Panc1 (cell line): ENCODE results near the gene RIMBP2. TPM values are rescaled to one million over a fixed set of nuclear protein-coding genes. Genes with fewer than 3 reads are reported as not detected.
"Not testable (repeated sequence)": the region's sequence is repeated elsewhere in the genome, so short reads cannot be mapped to it uniquely, and the experiment has no call there.

Source experiments
- ATAC-seq: fragments of 200-7000 bp; cut with Tn5 transposase; 2 replicates; pipeline ENCODE4 v1.9.1; 2020; ENCODE audit warnings: mild to moderate bottlenecking, moderate library complexity
- BruUV-seq: library from RNA; stranded (reverse); fragments of 400-500 nt; replicated peaks from 2 replicates; lab custom pipeline; 2021; lab: Mats Ljungman, UMichigan
- CTCF ChIA-PET: fragments of 300-600 bp; sonication (Branson Sonifier 250); formaldehyde crosslinking; loops from one replicate; lab custom pipeline; 2022; ENCODE audit warnings: antibody characterized with exemption; lab: Charles Lee
- POLR2A ChIA-PET: fragments of 300-600 bp; sonication (Branson Sonifier 250); formaldehyde crosslinking; loops from one replicate; lab custom pipeline; 2022; ENCODE audit warnings: antibody characterized with exemption; lab: Charles Lee
- DNase-seq: peaks from one replicate; pipeline ENCODE4 v3.0.0-alpha.2; 2010; ENCODE audit warnings: low read depth, low spot score
- H3K27ac ChIP-seq: 2 replicates; pipeline ENCODE4 v1.5.1; 2011; ENCODE audit warnings: mild to moderate bottlenecking, low read length, inconsistent platforms
- H3K27me3 ChIP-seq: fragments of 200-500 bp; sonication (Bioruptor generic); 2 replicates; pipeline ENCODE4 v1.6.0; 2014; ENCODE audit warnings: low read length, inconsistent platforms; ENCODE audit not compliant: control insufficient read depth, insufficient read depth
- H3K36me3 ChIP-seq: fragments of 200-500 bp; sonication (Bioruptor generic); 2 replicates; pipeline ENCODE4 v1.5.1; 2014; ENCODE audit warnings: inconsistent platforms, mild to moderate bottlenecking, low read length, moderate library complexity; ENCODE audit not compliant: control insufficient read depth, insufficient read depth
- H3K4me1 ChIP-seq: 2 replicates; pipeline ENCODE4 v1.5.1; 2011; ENCODE audit warnings: inconsistent platforms, mild to moderate bottlenecking, low read length, moderate library complexity; ENCODE audit not compliant: control insufficient read depth, insufficient read depth
- H3K4me3 ChIP-seq, 2 experiments: 2 replicates each; pipeline ENCODE4 v1.5.1; 2011 to 2012; ENCODE audit warnings: low read depth in 2 of 2, low read length in 2 of 2, mild to moderate bottlenecking in 2 of 2, inconsistent platforms in 1 of 2, moderate library complexity in 1 of 2
- H3K9me3 ChIP-seq: fragments of 200-500 bp; sonication (Bioruptor generic); 2 replicates; pipeline ENCODE4 v1.5.1; 2014; ENCODE audit warnings: low read depth, mild to moderate bottlenecking, inconsistent platforms, low read length, moderate library complexity; ENCODE audit not compliant: control insufficient read depth, insufficient read depth
- CTCF ChIP-seq: fragments of 450-650 bp; IDR thresholded peaks from 2 replicates; pipeline ENCODE4 v1.5.1; 2017; ENCODE audit warnings: mild to moderate bottlenecking
- POLR2AphosphoS5 ChIP-seq: IDR thresholded peaks from 2 replicates; pipeline ENCODE4 v1.6.1; 2012; ENCODE audit warnings: mild to moderate bottlenecking, low read depth, low read length, moderate library complexity
- SIN3A ChIP-seq: IDR thresholded peaks from 2 replicates; pipeline ENCODE4 v1.6.1; 2012; ENCODE audit warnings: low read depth, mild to moderate bottlenecking, low read length, moderate library complexity, borderline replicate concordance; ENCODE audit not compliant: insufficient read depth
- TCF7L2 ChIP-seq: IDR thresholded peaks from 2 replicates; pipeline ENCODE4 v1.6.1; 2011; ENCODE audit warnings: mild to moderate bottlenecking, low read depth, low read length, inconsistent platforms
- in situ Hi-C: cut with HindIII; loops from 2 replicates; pipeline ENCODE4 v1.10.0; 2016; ENCODE audit warnings: low sequenced_read_pairs, low pct_unique_long_range_greater_than_20kb
- intact Hi-C: fragments of 100-400 bp; cut with micrococcal nuclease; formaldehyde crosslinking; loops from one replicate; pipeline ENCODE4 v1.10.0; 2022; ENCODE audit not compliant: unreplicated experiment
- total RNA-seq: library from RNA; stranded (reverse); gene quantifications from one replicate; pipeline ENCODE4 v1.2.1, GENCODE V29; 2021; ENCODE audit not compliant: unreplicated experiment
- TF ChIP-seq, protein P1 (sequence below), 2 experiments: IDR thresholded peaks; 2 replicates each; pipeline ENCODE4 v1.6.1; 2011 to 2012; ENCODE audit warnings: low read depth in 2 of 2, control low read depth in 1 of 2, low read length in 1 of 2, mild to moderate bottlenecking in 1 of 2, moderate library complexity in 1 of 2; ENCODE audit not compliant: insufficient read depth in 1 of 2

Gene RIMBP2
- total RNA-seq, 1 experiment from 2014 or later = not detected

DNA sequence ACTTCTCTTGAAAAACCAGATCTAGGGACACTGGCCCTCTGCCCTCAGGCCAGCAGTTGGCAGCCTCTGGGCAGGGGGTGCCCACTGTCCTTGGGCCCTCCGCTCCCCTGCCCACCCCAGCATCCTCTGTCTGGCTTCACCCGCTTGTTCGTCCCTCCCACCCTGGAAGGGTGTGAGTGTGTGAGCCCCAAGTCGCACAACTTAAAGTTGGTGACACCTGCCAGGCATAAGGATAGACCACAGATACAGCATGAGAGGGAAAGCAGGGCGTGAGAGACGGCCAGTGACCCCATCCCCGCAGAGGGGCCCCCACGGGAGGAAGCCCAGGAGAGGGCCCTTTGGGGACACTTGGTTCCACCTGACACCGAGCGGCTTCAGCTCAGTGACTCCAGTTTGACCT, 23.5 kb upstream of the RIMBP2 start:
- H3K36me3 ChIP-seq = no peaks in the 10 kb centered on the region
- ATAC-seq (no peak), DNase-seq (no peak)
- H3K27ac ChIP-seq = no peak overlapping the region
- H3K4me3 ChIP-seq = no peak overlapping the region
- ChIA-PET CTCF (interaction anchor here (1.1 kb wide), 1 partner anchor 8 kb away, joined by 6 read pairs; no protein-coding TSS in a partner anchor), POLR2A (no interaction called here)
- no peaks in the 10 kb centered on the region for H3K4me1 ChIP-seq
- intact Hi-C loops = no loop called here
- no peaks in the 10 kb centered on the region for H3K9me3 ChIP-seq
- no TSS peak for BruUV-seq
- in situ Hi-C loops = no loop called here
- TF ChIP-seq POLR2AphosphoS5 (no peak), SIN3A (no peak), TCF7L2 (no peak), CTCF (no peak)
- TF ChIP-seq, protein P1, sequence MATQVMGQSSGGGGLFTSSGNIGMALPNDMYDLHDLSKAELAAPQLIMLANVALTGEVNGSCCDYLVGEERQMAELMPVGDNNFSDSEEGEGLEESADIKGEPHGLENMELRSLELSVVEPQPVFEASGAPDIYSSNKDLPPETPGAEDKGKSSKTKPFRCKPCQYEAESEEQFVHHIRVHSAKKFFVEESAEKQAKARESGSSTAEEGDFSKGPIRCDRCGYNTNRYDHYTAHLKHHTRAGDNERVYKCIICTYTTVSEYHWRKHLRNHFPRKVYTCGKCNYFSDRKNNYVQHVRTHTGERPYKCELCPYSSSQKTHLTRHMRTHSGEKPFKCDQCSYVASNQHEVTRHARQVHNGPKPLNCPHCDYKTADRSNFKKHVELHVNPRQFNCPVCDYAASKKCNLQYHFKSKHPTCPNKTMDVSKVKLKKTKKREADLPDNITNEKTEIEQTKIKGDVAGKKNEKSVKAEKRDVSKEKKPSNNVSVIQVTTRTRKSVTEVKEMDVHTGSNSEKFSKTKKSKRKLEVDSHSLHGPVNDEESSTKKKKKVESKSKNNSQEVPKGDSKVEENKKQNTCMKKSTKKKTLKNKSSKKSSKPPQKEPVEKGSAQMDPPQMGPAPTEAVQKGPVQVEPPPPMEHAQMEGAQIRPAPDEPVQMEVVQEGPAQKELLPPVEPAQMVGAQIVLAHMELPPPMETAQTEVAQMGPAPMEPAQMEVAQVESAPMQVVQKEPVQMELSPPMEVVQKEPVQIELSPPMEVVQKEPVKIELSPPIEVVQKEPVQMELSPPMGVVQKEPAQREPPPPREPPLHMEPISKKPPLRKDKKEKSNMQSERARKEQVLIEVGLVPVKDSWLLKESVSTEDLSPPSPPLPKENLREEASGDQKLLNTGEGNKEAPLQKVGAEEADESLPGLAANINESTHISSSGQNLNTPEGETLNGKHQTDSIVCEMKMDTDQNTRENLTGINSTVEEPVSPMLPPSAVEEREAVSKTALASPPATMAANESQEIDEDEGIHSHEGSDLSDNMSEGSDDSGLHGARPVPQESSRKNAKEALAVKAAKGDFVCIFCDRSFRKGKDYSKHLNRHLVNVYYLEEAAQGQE (IDR thresholded peaks at IDR 0.05; ENCODE audit: insufficient read depth in 1 of 2, low read depth in 2 of 2, low read length in 1 of 2) = no peak
- peaks cover 15% of the 10 kb centered on the region for H3K27me3 ChIP-seq

GRCh38 chr12:130738403-130738802, 22.3 kb upstream of the RIMBP2 start:
- H3K4me1 ChIP-seq, H3K9me3 ChIP-seq, H3K27ac ChIP-seq, POLR2A ChIA-PET, in situ Hi-C loops, DNase-seq, H3K36me3 ChIP-seq, ATAC-seq, BruUV-seq, intact Hi-C loops, H3K4me3 ChIP-seq: not testable (repeated sequence)
- CTCF ChIA-PET = interaction anchor here (1.1 kb wide), 1 partner anchor 9 kb away, joined by 6 read pairs; no protein-coding TSS in a partner anchor
- peaks cover 15% of the 10 kb centered on the region for H3K27me3 ChIP-seq

- BruUV-seq = no TSS peak
- ChIA-PET CTCF (no interaction called here), POLR2A (no interaction called here)
- no peaks in the 10 kb centered on the region for H3K9me3 ChIP-seq
- ATAC-seq = no peak
- no peak overlapping the region for H3K4me3 ChIP-seq
- in situ Hi-C loops (no loop called here), intact Hi-C loops (no loop called here)
- no peaks in the 10 kb centered on the region for H3K4me1 ChIP-seq
- H3K27ac ChIP-seq = no peak overlapping the region
- no peak for DNase-seq
- no peaks in the 10 kb centered on the region for H3K36me3 ChIP-seq
- TF ChIP-seq, protein P1 (IDR thresholded peaks at IDR 0.05; ENCODE audit: insufficient read depth in 1 of 2, low read depth in 2 of 2, low read length in 1 of 2) = no peak
- no peak for TF ChIP-seq CTCF
- H3K27me3 ChIP-seq = peaks cover 15% of the 10 kb centered on the region
Observed at GRCh38 chr12:130737731-130738130, 21.6 kb upstream of the RIMBP2 start.
